ENCODE results near the gene KASH5. TPM values are rescaled to one million over a fixed set of nuclear protein-coding genes. Genes with fewer than 3 reads are reported as not detected.

Gene KASH5
- total and polyA plus RNA-seq, 2 of the 13 experiments (the other 11 are each of a cell fraction or from before 2014, with no cell fraction given), result not detected

- no peak for TF ChIP-seq KLF9 (CRISPR knock-in tag; IDR thresholded peaks at IDR 0.05; ENCODE audit: low read depth)
- no peak for TF ChIP-seq ZNF562 (CRISPR knock-in tag; IDR thresholded peaks at IDR 0.05; ENCODE audit: borderline replicate concordance)
- TF ChIP-seq ZMAT3 (CRISPR knock-in tag; conservative IDR thresholded peaks at IDR 0.05), result peak; percentile 78; the same call in 1 of the 2 replicates
- TF ChIP-seq IRF1 (CRISPR knock-in tag; IDR thresholded peaks at IDR 0.05; ENCODE audit: low read depth), result no peak
- no peak for TF ChIP-seq ZNF142 (CRISPR knock-in tag; IDR thresholded peaks at IDR 0.05)
- TF ChIP-seq KDM1A (CRISPR knock-in tag; IDR thresholded peaks at IDR 0.05), result no peak
- TF ChIP-seq ZNF280D (CRISPR knock-in tag; IDR thresholded peaks at IDR 0.05), result no peak; the same call in 1 of the 2 replicates
- no peak for TF ChIP-seq SAFB2 (CRISPR knock-in tag; IDR thresholded peaks at IDR 0.05; ENCODE audit: borderline replicate concordance, low read depth)
- TF ChIP-seq ZNF776 (CRISPR knock-in tag; IDR thresholded peaks at IDR 0.05), result peak; percentile 66; the same call in 1 of the 2 replicates
- no peak for TF ChIP-seq ZNF740 (CRISPR knock-in tag; IDR thresholded peaks at IDR 0.05)
- no peak for TF ChIP-seq ZNF512B (CRISPR knock-in tag; IDR thresholded peaks at IDR 0.05; ENCODE audit: borderline replicate concordance)
- no peak for TF ChIP-seq NR2F1 (CRISPR knock-in tag; IDR thresholded peaks at IDR 0.05)
- TF ChIP-seq PHB2 (IDR thresholded peaks at IDR 0.05; ENCODE audit: partially characterized antibody), result no peak
- peak; percentile 67 for TF ChIP-seq MYC (CRISPR knock-in tag; IDR thresholded peaks at IDR 0.05; ENCODE audit: borderline replicate concordance)
- TF ChIP-seq SIN3B (IDR thresholded peaks at IDR 0.05; ENCODE audit: low read length), result no peak
- no peak for TF ChIP-seq TMF1 (CRISPR knock-in tag; IDR thresholded peaks at IDR 0.05; ENCODE audit: low read depth)
These were observed 65.1 kb downstream of the KASH5 start, which contains the start of gene ALDH16A1 (continued) for GRCh38 chr19:49453013-49453756.

Measured in HepG2 (cell line).